Measurements from ENCODE around the gene IFIT1. TPM values are rescaled to one million over a fixed set of nuclear protein-coding genes. Genes with fewer than 3 reads are reported as not detected.
"Not testable (repeated sequence)": the region's sequence is repeated elsewhere in the genome, so short reads cannot be mapped to it uniquely, and the experiment has no call there.

The IFIT1 gene
- total and polyA plus RNA-seq, 2 donors (not counting 3 experiments of a cell fraction or from before 2014, with no cell fraction given): 0.51 to 0.75 TPM

GRCh38 chr10:89348975-89349374, 43.4 kb upstream of the IFIT1 start:
- intact Hi-C loops (cut with micrococcal nuclease) (loop anchor here (5.0 kb wide), 1 partner anchor 72 kb away; no protein-coding TSS in a partner anchor), dilution Hi-C loops (cut with MboI; ENCODE audit: extremely low pct_ligation_motif_present, low sequenced_read_pairs) (no loop called here)
- H3K27ac ChIP-seq (ENCODE audit: insufficient read depth, low read depth, low read length): no peak overlapping the region
- TF ChIP-seq JUN (IDR thresholded peaks at IDR 0.05; ENCODE audit: borderline replicate concordance, insufficient read depth, insufficient read length, low read depth) (no peak), CTCF (IDR thresholded peaks at IDR 0.05; ENCODE audit: extremely low read depth in 1 of 2, insufficient read depth in 1 of 2, low read depth in 1 of 2, low read length in 2 of 2) (no peak)
- DNase-seq (ENCODE audit: low read depth, low spot score): no peak
- no peaks in the 10 kb centered on the region for H3K9me1 ChIP-seq (replicated peaks; ENCODE audit: control insufficient read depth, extremely low read depth, insufficient read depth, low read length)
- H3K9me3 ChIP-seq (replicated peaks; ENCODE audit: control insufficient read depth, insufficient read depth, low read length): no peaks in the 10 kb centered on the region
- H3K27me3 ChIP-seq (ENCODE audit: control insufficient read depth in 2 of 2, insufficient read depth in 2 of 2, low read length in 2 of 2): peaks cover 0 to 5% of the 10 kb centered on the region in 2 experiments
- H3K4me3 ChIP-seq (replicated peaks in 1 of 3; ENCODE audit: insufficient read depth in 1 of 3, low read depth in 1 of 3, low read length in 3 of 3): no peak overlapping the region
- BruUV-seq (replicated peaks): no TSS peak
- no peak overlapping the region for H3K9ac ChIP-seq (replicated peaks; ENCODE audit: extremely low read depth, insufficient read depth, low read length)
- FAIRE-seq: no peak
- H3K4me2 ChIP-seq (ENCODE audit: insufficient read depth, low read length): no peak overlapping the region
- no peaks in the 10 kb centered on the region for H3K36me3 ChIP-seq (ENCODE audit: control insufficient read depth in 2 of 2, extremely low read depth in 1 of 2, insufficient read depth in 2 of 2, low read length in 2 of 2)
- H4K20me1 ChIP-seq (replicated peaks; ENCODE audit: control insufficient read depth, extremely low read depth, insufficient read depth, low read length): no peaks in the 10 kb centered on the region
- no peak overlapping the region for H2AFZ ChIP-seq (ENCODE audit: low read depth, low read length)
- POLR2A ChIA-PET: no interaction called here
- H3K4me1 ChIP-seq (ENCODE audit: control insufficient read depth, extremely low read depth, insufficient read depth, low read length): peaks cover 13% of the 10 kb centered on the region
- CTCF ChIA-PET: interaction anchor here (2.3 kb wide), 1 partner anchor 20 kb away, joined by 6 read pairs; no protein-coding TSS in a partner anchor
- H3K79me2 ChIP-seq (ENCODE audit: control insufficient read depth, insufficient read depth, low read length): no peaks in the 10 kb centered on the region

GRCh38 chr10:89350631-89351315, 41.6 kb upstream of the IFIT1 start:
- H3K4me2 ChIP-seq (ENCODE audit: insufficient read depth, low read length); intact Hi-C loops (cut with micrococcal nuclease); H4K20me1 ChIP-seq (replicated peaks; ENCODE audit: control insufficient read depth, extremely low read depth, insufficient read depth, low read length); H3K27me3 ChIP-seq (ENCODE audit: control insufficient read depth in 2 of 2, insufficient read depth in 2 of 2, low read length in 2 of 2); DNase-seq (ENCODE audit: low read depth, low spot score); H3K9me3 ChIP-seq (replicated peaks; ENCODE audit: control insufficient read depth, insufficient read depth, low read length); POLR2A ChIA-PET; BruUV-seq (replicated peaks); H3K36me3 ChIP-seq (ENCODE audit: control insufficient read depth in 2 of 2, extremely low read depth in 1 of 2, insufficient read depth in 2 of 2, low read length in 2 of 2); H3K9ac ChIP-seq (replicated peaks; ENCODE audit: extremely low read depth, insufficient read depth, low read length); H3K79me2 ChIP-seq (ENCODE audit: control insufficient read depth, insufficient read depth, low read length); dilution Hi-C loops (cut with MboI; ENCODE audit: extremely low pct_ligation_motif_present, low sequenced_read_pairs); H3K27ac ChIP-seq (ENCODE audit: insufficient read depth, low read depth, low read length); H3K9me1 ChIP-seq (replicated peaks; ENCODE audit: control insufficient read depth, extremely low read depth, insufficient read depth, low read length); H3K4me3 ChIP-seq (replicated peaks in 1 of 3; ENCODE audit: insufficient read depth in 1 of 3, low read depth in 1 of 3, low read length in 3 of 3): not testable (repeated sequence)
- peak; percentile 40 for FAIRE-seq
- CTCF ChIA-PET: interaction anchor here (2.0 to 2.3 kb wide), 2 partner anchors 19 kb away, joined by 6 to 10 read pairs; no protein-coding TSS in a partner anchor
- H2AFZ ChIP-seq (ENCODE audit: low read depth, low read length): peak overlapping the region; percentile 26
- peaks cover 13% of the 10 kb centered on the region for H3K4me1 ChIP-seq (ENCODE audit: control insufficient read depth, extremely low read depth, insufficient read depth, low read length)

Data from endothelial cell of umbilical vein (primary cell).